BLaER1 treated with 17β-estradiol and CSF1 and Interleukin-3, amounts not matched to agents 10 nM and 100 nM (cell line): ENCODE data around the gene PIAS3.
"Not testable (repeated sequence)": the region's sequence is repeated elsewhere in the genome, so short reads cannot be mapped to it uniquely, and the experiment has no call there.

Experiments
- H3K27ac ChIP-seq, 11 experiments: shearing (Covaris generic); formaldehyde crosslinking; 2 replicates each; pipeline ENCODE4 v1.8.1; 2022
- H3K27me3 ChIP-seq, 11 experiments: shearing (Covaris generic); formaldehyde crosslinking; 2 replicates each; pipeline ENCODE4 v1.8.1; 2022
- H3K36me3 ChIP-seq, 11 experiments: shearing (Covaris generic); formaldehyde crosslinking; 2 replicates each; pipeline ENCODE4 v1.8.1; 2022
- H3K4me1 ChIP-seq, 10 experiments: shearing (Covaris generic); formaldehyde crosslinking; 2 replicates each; pipeline ENCODE4 v1.8.1; 2022
- H3K4me2 ChIP-seq, 11 experiments: shearing (Covaris generic); formaldehyde crosslinking; 2 replicates each; pipeline ENCODE4 v1.8.1; 2022
- H3K4me3 ChIP-seq, 10 experiments: shearing (Covaris generic); formaldehyde crosslinking; 2 replicates each; pipeline ENCODE4 v1.8.1; 2022
- H3K9ac ChIP-seq, 11 experiments: shearing (Covaris generic); formaldehyde crosslinking; 2 replicates each; pipeline ENCODE4 v1.8.1; 2022
- H3K9me3 ChIP-seq, 11 experiments: shearing (Covaris generic); formaldehyde crosslinking; replicated peaks in 1 of 11; 2 replicates each; pipeline ENCODE4 v1.8.1; 2022
- H4K20me1 ChIP-seq, 11 experiments: shearing (Covaris generic); formaldehyde crosslinking; 2 replicates each; pipeline ENCODE4 v1.8.1; 2022
- Cebpa-rat ChIP-seq, 11 experiments: shearing (Covaris generic); IDR thresholded peaks; 2 replicates each; pipeline ENCODE4 v1.8.1; 2022

PIAS3 gene

DNA sequence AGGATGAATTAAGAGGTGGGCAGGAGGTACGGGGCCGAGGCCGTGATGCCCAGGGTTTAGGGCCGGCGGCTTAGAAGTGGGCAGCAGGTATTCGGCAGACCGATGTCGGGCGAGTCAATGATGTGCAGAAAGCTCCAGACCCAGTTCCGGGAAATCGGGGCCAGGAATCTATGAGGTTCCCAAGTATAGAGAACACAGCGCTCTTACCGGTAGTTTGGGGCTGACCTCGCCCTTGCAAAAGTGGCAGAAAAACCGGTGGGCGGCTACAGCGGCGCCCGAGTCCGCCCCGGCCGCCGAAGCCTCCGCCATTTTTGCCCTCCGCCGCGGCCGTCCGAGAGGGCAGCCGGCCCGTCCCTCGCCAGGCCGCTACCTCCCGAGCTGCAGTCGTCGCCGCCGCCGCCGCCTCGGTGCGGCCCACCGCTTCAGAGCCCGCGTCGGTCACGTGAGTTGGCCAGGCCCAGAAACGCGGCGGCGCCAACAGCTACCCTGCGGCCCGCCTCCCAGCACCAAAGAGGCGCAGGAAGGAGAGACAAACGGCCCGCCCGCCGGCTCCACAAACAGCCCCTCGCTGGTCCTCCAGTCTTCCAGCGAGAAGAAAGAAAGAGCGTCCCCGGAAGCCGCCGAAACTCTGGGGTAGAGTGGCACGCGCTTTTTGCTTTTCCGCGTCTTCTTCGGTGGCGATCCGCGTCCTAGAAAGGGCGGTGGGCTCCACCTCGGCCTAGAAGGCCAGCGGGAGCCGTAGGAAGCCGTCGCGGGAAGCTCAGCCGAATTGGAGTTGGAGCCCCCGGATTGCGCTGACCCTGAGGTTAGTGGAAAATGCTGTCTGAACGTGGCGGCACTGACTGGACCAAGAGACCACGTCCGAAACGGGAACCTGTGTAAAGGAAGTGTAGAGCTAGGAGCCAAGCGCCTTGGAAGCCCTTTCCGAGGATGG, 35.0 kb downstream of the PIAS3 start, which contains the start of the genes POLR3C and RNF115:
POLR3C (plus strand) TSS at position 636 of the 934 bp plus-strand sequence. CDS start 1,577 bp downstream, outside the sequence.
RNF115 (minus strand) TSS at position 531 of the 934 bp plus-strand sequence; CDS start at position 309, 222 bp downstream.
- no peaks in the 10 kb centered on the region for H3K27me3 ChIP-seq
- peak within 1 kb of the TSS; percentile 67 to 92 (median 80) for H3K4me3 ChIP-seq
- TF ChIP-seq Cebpa-rat (IDR thresholded peaks at IDR 0.05), result no peak

DNA sequence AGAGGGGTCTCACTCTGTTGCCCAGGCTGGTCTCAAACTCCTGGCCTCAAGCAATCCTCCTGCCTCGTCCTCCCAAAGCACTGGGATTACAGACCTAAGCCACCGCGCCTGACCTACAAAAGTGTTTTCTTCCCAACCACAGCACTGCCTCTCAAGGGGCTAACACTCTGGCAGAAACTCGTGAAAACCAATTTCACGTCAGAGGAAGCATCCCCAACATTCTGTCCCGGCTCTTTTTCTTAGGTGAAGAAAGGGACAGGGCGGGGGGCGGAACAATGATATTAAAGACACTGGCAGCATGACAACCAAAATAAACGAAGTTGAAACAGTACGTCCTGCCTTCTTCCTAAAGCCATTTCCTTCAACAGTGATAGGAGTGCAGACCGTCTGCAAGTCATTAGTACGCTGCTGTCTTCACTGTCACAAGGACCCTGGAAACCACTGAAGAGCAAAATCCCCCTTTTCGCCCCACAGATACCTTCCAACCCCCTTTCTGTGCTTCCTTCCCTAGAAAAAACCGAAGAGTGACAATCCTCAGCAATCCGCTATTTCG, 36.0 kb downstream of the PIAS3 start:
- H3K27ac ChIP-seq, H3K27me3 ChIP-seq, H3K9ac ChIP-seq, H3K9me3 ChIP-seq: not testable (repeated sequence)
- 0 out of 20 replicates have a peak overlapping the region, but pooled peaks of 1 of the 10 experiments have one; percentile 91 for H3K4me3 ChIP-seq
- peak overlapping the region in 1 of 11 experiments; percentile 45; a peak in 1 of 22 replicates for H3K4me2 ChIP-seq
- H3K4me1 ChIP-seq, result peaks cover 12 to 30% (median 21%) of the 10 kb centered on the region in 10 experiments
- peaks cover 0 to 34% (median 16%) of the 10 kb centered on the region in 11 experiments; a peak in 11 of 22 replicates for H4K20me1 ChIP-seq
- H3K36me3 ChIP-seq, result peaks cover 24 to 33% (median 29%) of the 10 kb centered on the region in 11 experiments

More for the DNA sequence above, 35.0 kb downstream of the PIAS3 start, which contains the start of the genes POLR3C and RNF115:
- peaks cover 34 to 42% (median 39%) of the 10 kb centered on the region in 11 experiments for H3K36me3 ChIP-seq
- peaks cover 12 to 33% (median 21%) of the 10 kb centered on the region in 10 experiments for H3K4me1 ChIP-seq
- peak within 1 kb of the TSS; percentile 84 to 97 (median 92) for H3K4me2 ChIP-seq
- H3K9me3 ChIP-seq, result peaks cover 0 to 5% (median 4%) of the 10 kb centered on the region in 11 experiments; a peak in 7 of 22 replicates
- H3K9ac ChIP-seq, result peak within 1 kb of the TSS; percentile 86 to 98 (median 92)
- peak within 1 kb of the TSS; percentile 80 to 95 (median 93) for H3K27ac ChIP-seq
- peaks cover 0 to 38% (median 19%) of the 10 kb centered on the region in 11 experiments; a peak in 11 of 22 replicates for H4K20me1 ChIP-seq

DNA sequence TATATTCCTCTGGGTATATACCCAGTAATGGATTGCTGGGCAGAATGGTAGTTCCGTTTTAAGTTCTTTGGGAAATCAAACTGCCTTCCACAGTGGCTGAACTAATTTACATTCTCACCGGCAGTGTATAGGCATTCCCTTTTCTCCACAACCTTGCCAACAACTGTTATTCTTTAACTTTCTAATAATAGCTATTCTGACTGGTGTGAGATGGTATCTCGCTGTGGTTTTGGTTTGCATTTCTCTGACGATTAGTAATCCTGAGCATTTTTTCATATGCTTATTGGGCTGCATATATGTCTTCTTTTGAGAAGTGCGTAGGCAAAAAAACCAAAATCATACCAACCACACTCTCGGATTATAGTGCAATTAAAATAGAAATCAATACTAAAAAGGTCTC, 40.8 kb downstream of the PIAS3 start:
- H4K20me1 ChIP-seq, H3K4me2 ChIP-seq, H3K9ac ChIP-seq, H3K27me3 ChIP-seq, H3K27ac ChIP-seq, H3K4me3 ChIP-seq, H3K9me3 ChIP-seq, H3K36me3 ChIP-seq, H3K4me1 ChIP-seq: not testable (repeated sequence)

GRCh38 chr1:145812977-145813810, 45.7 kb downstream of the PIAS3 start:
- H3K27ac ChIP-seq, H3K27me3 ChIP-seq, H3K9ac ChIP-seq, H3K9me3 ChIP-seq, H3K4me3 ChIP-seq, H3K4me2 ChIP-seq, H3K4me1 ChIP-seq, H3K36me3 ChIP-seq: not testable (repeated sequence)
- H4K20me1 ChIP-seq, result peaks cover 0 to 12% (median 5%) of the 10 kb centered on the region in 11 experiments; a peak in 12 of 22 replicates

- Histone ChIP-seq H3K4me2 (no peak overlapping the region), H3K4me1 (peaks cover 0 to 16% (median 0%) of the 10 kb centered on the region in 10 experiments; a peak in 3 of 20 replicates), H3K4me3 (no peak overlapping the region), H3K9me3 (no peaks in the 10 kb centered on the region), H3K27ac (no peak overlapping the region), H3K9ac (no peak overlapping the region), H4K20me1 (peaks cover 7 to 74% (median 46%) of the 10 kb centered on the region in 11 experiments; a peak in 16 of 22 replicates), H3K27me3 (no peaks in the 10 kb centered on the region), H3K36me3 (peaks cover 0 to 12% (median 7%) of the 10 kb centered on the region in 11 experiments; a peak in 11 of 22 replicates)
- no peak for TF ChIP-seq Cebpa-rat (IDR thresholded peaks at IDR 0.05)
Observed at GRCh38 chr1:145806844-145807243, 52.0 kb downstream of the PIAS3 start.

- H3K4me1 ChIP-seq, result peaks cover 0 to 16% (median 0%) of the 10 kb centered on the region in 10 experiments; a peak in 3 of 20 replicates
- no peak overlapping the region for H3K4me2 ChIP-seq
- no peak overlapping the region for H3K9ac ChIP-seq
- no peak overlapping the region for H3K27ac ChIP-seq
- H3K36me3 ChIP-seq, result peaks cover 0 to 12% (median 7%) of the 10 kb centered on the region in 11 experiments; a peak in 13 of 22 replicates
- TF ChIP-seq Cebpa-rat (IDR thresholded peaks at IDR 0.05), result no peak
- H3K27me3 ChIP-seq, result no peaks in the 10 kb centered on the region
- no peaks in the 10 kb centered on the region for H3K9me3 ChIP-seq
- no peak overlapping the region for H3K4me3 ChIP-seq
- H4K20me1 ChIP-seq, result peaks cover 7 to 78% (median 46%) of the 10 kb centered on the region in 11 experiments; a peak in 16 of 22 replicates
Observed at GRCh38 chr1:145806408-145806807, 52.5 kb downstream of the PIAS3 start.

DNA sequence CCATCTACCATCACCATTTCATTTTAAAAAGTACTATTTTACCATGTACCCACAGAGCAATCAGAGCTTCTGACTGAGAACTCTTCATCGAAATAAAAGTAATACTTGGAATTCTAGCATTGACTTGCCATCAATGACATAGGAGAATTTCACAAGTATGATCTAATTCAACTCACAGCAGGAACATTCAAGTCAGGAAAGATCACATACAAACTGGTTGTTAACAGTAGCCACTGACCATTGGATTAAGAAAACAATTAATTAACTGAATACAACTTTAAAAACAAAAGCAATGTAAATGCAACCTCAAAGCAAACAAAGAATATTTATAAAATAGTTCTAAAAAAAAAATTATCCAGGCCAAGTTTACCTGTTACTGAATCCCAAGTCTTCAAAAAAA, 53.8 kb downstream of the PIAS3 start:
- Histone ChIP-seq H4K20me1 (peaks cover 7 to 88% (median 54%) of the 10 kb centered on the region in 11 experiments; a peak in 16 of 22 replicates), H3K9ac (no peak overlapping the region), H3K4me1 (peaks cover 0 to 17% (median 0%) of the 10 kb centered on the region in 10 experiments; a peak in 5 of 20 replicates), H3K27me3 (no peaks in the 10 kb centered on the region), H3K4me2 (no peak overlapping the region), H3K36me3 (peaks cover 6 to 24% (median 12%) of the 10 kb centered on the region in 11 experiments; a peak in 16 of 22 replicates), H3K27ac (no peak overlapping the region), H3K9me3 (peaks cover 0 to 13% (median 2%) of the 10 kb centered on the region in 11 experiments; a peak in 8 of 22 replicates), H3K4me3 (no peak overlapping the region)
- TF ChIP-seq Cebpa-rat (IDR thresholded peaks at IDR 0.05), result no peak
